Measurements from ENCODE around the gene LIME1. TPM values are rescaled to one million over a fixed set of nuclear protein-coding genes. Genes with fewer than 3 reads are reported as not detected.

The LIME1 gene
- total RNA-seq, 1 experiment from 2014 or later: 27.4 TPM

GRCh38 chr20:63774306-63774705 lies 37.8 kb downstream of the LIME1 start:
- Histone ChIP-seq H3K36me3 (ENCODE audit: control insufficient read depth in 1 of 2, insufficient read depth in 2 of 2, low read length in 2 of 2) (no peaks in the 10 kb centered on the region), H4K20me1 (ENCODE audit: insufficient read depth) (no peaks in the 10 kb centered on the region), H3K79me2 (ENCODE audit: insufficient read depth, low read length) (no peaks in the 10 kb centered on the region), H3K9me2 (ENCODE audit: insufficient read depth) (no peaks in the 10 kb centered on the region), H3K4me2 (ENCODE audit: low read length) (no peak overlapping the region), H3K27me3 (ENCODE audit: insufficient read depth, low read length) (no peaks in the 10 kb centered on the region), H3K27ac (ENCODE audit: low read depth, low read length) (no peak overlapping the region), H3K9ac (ENCODE audit: low read length) (no peak overlapping the region), H2AFZ (ENCODE audit: low read depth, low read length, poor library complexity, severe bottlenecking) (no peak overlapping the region), H3K4me3 (replicated peaks in 1 of 2; ENCODE audit: low read depth in 1 of 2, low read length in 2 of 2) (no peak overlapping the region), H3K9me3 (ENCODE audit: control insufficient read depth in 1 of 2, insufficient read depth in 1 of 2, low read depth in 1 of 2, low read length in 2 of 2) (no peaks in the 10 kb centered on the region), H3K4me1 (ENCODE audit: control insufficient read depth in 1 of 2, insufficient read depth in 2 of 2, low read length in 2 of 2) (peaks cover 15 to 18% of the 10 kb centered on the region in 2 experiments)
- RAD21 ChIA-PET (ENCODE audit: low non-redundant PET in 1 of 2, low total read pairs in 2 of 2, uncharacterized antibody in 2 of 2, unreplicated experiment in 2 of 2): no interaction called here
- TF ChIP-seq FOSL1 (IDR thresholded peaks at IDR 0.05; ENCODE audit: low read depth) (no peak), RAD21 (IDR thresholded peaks at IDR 0.05; ENCODE audit: low read depth) (no peak), POLR2AphosphoS5 (IDR thresholded peaks at IDR 0.05; ENCODE audit: low read depth, low read length) (no peak), CBX3 (IDR thresholded peaks at IDR 0.05; ENCODE audit: low read depth) (no peak), YY1 (IDR thresholded peaks at IDR 0.05; ENCODE audit: extremely low read depth, insufficient replicate concordance, low read depth, low read length) (no peak), SP1 (IDR thresholded peaks at IDR 0.05; ENCODE audit: low read depth) (no peak), EZH2phosphoT487 (IDR thresholded peaks at IDR 0.05; ENCODE audit: borderline replicate concordance) (no peak), ZNF274 (IDR thresholded peaks at IDR 0.05; ENCODE audit: low read depth, low read length) (no peak), CEBPB (IDR thresholded peaks at IDR 0.05; ENCODE audit: low read depth) (no peak), SRF (IDR thresholded peaks at IDR 0.05; ENCODE audit: low read depth) (no peak), EGR1 (IDR thresholded peaks at IDR 0.05; ENCODE audit: low read depth) (no peak), ZFX (IDR thresholded peaks at IDR 0.05) (no peak), SIN3A (IDR thresholded peaks at IDR 0.05; ENCODE audit: low read depth) (no peak), TCF7L2 (IDR thresholded peaks at IDR 0.05; ENCODE audit: borderline replicate concordance, extremely low read depth, insufficient read depth, insufficient read length) (no peak), EZH2 (IDR thresholded peaks at IDR 0.05) (no peak), ELF1 (IDR thresholded peaks at IDR 0.05; ENCODE audit: borderline replicate concordance, low read depth) (no peak)
- TF ChIP-seq, protein P1, sequence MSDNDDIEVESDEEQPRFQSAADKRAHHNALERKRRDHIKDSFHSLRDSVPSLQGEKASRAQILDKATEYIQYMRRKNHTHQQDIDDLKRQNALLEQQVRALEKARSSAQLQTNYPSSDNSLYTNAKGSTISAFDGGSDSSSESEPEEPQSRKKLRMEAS (IDR thresholded peaks at IDR 0.05): no peak
- TF ChIP-seq, protein P2, sequence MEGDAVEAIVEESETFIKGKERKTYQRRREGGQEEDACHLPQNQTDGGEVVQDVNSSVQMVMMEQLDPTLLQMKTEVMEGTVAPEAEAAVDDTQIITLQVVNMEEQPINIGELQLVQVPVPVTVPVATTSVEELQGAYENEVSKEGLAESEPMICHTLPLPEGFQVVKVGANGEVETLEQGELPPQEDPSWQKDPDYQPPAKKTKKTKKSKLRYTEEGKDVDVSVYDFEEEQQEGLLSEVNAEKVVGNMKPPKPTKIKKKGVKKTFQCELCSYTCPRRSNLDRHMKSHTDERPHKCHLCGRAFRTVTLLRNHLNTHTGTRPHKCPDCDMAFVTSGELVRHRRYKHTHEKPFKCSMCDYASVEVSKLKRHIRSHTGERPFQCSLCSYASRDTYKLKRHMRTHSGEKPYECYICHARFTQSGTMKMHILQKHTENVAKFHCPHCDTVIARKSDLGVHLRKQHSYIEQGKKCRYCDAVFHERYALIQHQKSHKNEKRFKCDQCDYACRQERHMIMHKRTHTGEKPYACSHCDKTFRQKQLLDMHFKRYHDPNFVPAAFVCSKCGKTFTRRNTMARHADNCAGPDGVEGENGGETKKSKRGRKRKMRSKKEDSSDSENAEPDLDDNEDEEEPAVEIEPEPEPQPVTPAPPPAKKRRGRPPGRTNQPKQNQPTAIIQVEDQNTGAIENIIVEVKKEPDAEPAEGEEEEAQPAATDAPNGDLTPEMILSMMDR (IDR thresholded peaks at IDR 0.05 in 2 of 3, conservative IDR thresholded peaks at IDR 0.05 in 1 of 3; ENCODE audit: borderline replicate concordance in 1 of 3, insufficient read depth in 1 of 3, low read depth in 2 of 3, low read length in 2 of 3): no peak
- TF ChIP-seq, protein P3, sequence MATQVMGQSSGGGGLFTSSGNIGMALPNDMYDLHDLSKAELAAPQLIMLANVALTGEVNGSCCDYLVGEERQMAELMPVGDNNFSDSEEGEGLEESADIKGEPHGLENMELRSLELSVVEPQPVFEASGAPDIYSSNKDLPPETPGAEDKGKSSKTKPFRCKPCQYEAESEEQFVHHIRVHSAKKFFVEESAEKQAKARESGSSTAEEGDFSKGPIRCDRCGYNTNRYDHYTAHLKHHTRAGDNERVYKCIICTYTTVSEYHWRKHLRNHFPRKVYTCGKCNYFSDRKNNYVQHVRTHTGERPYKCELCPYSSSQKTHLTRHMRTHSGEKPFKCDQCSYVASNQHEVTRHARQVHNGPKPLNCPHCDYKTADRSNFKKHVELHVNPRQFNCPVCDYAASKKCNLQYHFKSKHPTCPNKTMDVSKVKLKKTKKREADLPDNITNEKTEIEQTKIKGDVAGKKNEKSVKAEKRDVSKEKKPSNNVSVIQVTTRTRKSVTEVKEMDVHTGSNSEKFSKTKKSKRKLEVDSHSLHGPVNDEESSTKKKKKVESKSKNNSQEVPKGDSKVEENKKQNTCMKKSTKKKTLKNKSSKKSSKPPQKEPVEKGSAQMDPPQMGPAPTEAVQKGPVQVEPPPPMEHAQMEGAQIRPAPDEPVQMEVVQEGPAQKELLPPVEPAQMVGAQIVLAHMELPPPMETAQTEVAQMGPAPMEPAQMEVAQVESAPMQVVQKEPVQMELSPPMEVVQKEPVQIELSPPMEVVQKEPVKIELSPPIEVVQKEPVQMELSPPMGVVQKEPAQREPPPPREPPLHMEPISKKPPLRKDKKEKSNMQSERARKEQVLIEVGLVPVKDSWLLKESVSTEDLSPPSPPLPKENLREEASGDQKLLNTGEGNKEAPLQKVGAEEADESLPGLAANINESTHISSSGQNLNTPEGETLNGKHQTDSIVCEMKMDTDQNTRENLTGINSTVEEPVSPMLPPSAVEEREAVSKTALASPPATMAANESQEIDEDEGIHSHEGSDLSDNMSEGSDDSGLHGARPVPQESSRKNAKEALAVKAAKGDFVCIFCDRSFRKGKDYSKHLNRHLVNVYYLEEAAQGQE (IDR thresholded peaks at IDR 0.05; ENCODE audit: low read depth): no peak
- CTCF ChIA-PET: no interaction called here
- POLR2A ChIA-PET: no interaction called here
- DNase-seq (ENCODE audit: low read depth, low spot score) (no peak), ATAC-seq (no peak)
- no TSS peak for BruUV-seq (replicated peaks)
- intact Hi-C loops (cut with micrococcal nuclease): no loop called here
